OCI-M2 (cell line): ENCODE data around the gene ZNF536.

Experiments
- DNase-seq: peaks from one replicate; lab custom pipeline; 2025; ENCODE audit not compliant: unreplicated experiment; lab: John Stamatoyannopoulos, UW

ZNF536 gene

GRCh38 chr19:30361721-30362120, 10.5 kb upstream of the ZNF536 start:
- no peak for DNase-seq

DNA sequence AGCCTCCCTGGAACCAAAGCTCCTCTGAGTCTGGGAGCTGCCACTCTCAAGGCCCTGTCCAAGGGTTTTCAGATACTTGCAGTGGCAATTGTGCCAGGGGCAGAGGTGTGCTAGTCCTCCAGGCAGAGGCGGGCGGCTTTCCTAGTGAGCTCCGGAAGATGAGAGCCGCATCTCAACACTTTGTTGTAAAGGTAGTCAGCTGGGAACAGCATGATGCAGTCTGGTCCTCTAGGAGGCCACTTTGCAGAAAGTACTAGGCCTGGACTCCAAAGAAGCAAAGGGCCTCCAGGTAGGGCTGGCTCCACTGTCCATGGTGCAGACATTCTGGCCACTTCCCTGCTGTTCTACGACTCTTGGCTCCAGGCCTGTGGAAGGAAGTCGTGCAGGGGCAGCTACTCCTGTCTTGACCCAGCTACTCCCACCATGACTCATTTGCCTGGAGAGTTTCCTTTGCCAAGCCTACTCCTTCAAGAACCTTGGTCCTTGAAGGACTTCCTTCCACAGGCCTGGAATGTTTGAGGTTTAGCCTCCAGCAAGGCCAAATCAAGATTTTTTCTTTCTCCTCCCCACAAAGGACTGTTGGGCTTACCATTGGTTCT, 9.9 kb upstream of the ZNF536 start:
- no peak for DNase-seq

DNA sequence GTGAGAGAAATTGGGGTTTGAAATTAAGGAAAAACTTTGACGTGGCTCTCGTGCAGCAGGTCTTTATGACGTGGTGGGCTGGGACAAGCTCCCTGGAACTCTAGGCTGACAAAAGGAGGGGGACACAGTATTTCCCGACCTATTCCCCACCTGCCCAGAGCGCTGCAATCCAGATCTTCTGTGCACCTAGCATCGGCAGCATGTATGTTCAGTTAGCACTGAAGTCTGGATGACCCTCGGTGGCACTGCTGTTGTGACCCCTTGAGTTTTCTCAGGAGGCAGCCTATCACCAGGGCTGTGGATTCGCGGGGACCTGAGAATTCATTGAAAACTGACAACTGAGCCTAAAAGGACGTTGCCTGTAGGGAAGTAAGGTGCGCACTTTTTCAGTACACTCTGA, 9.1 kb upstream of the ZNF536 start:
- no peak for DNase-seq

GRCh38 chr19:30364866-30365800, 7.1 kb upstream of the ZNF536 start:
- DNase-seq, result no peak

DNA sequence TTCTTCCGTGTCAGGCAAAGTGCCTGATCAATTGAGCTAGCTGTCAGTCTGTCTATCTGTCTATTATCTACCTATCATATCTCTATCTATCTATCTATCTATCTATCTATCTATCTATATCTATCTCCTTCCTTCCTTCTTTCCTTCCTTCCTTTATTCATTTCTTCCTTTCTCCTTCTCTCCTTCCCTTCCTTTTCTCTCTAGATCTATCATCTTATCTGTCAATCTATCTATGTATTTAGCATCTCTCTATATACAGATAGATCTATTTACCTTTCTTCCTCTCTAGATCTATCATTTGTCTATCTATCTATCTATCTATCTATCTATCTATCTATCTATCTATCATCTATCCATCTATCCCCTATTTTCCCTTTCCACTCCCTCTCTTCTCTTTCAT, 5.9 kb upstream of the ZNF536 start:
- no peak for DNase-seq

- no peak for DNase-seq
These were observed 5.2 kb upstream of the ZNF536 start for GRCh38 chr19:30367006-30367405.

- DNase-seq, result no peak
These were observed 4.8 kb upstream of the ZNF536 start for GRCh38 chr19:30367421-30367820.

DNA sequence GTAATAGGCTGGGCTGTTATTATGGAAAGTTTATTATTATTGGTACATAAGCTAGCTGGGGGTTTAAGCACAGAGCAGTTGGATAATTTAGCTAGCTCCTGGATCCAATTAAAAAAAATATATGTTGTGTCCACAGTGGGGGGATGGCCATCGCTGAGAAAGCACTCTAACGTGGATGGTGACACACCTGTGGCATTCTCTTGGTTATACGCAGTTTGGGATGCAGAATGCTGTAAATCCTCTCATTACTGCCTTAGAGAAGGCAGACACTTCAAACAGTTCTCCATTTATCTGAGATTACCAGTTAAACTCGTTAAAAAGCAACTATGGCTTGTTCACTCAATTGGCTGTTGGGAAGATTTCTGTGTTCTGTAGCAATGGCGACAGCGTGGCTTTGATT, 2.4 kb upstream of the ZNF536 start:
- no peak for DNase-seq

- DNase-seq, result no peak
These were observed 885 bp upstream of the ZNF536 start for GRCh38 chr19:30371161-30371836.

DNA sequence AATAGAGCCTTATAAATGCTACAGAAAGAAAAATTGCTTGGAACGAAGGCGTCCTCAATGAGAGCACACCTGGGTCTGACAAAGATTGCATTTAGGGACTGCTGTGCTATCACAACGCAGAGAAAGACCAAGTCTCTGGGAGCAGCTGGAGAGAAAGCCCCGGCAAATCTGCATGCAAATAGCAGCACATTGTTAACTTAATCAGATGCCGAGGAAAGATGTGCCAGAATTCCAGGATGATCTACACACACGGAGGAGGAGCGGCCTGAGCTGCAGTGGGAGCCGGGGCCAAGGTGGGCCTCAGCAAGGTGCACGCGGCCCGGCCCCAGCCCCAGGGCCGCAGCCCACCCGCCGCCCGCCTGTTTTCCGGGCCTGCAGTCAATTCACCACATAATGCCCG, 1.4 kb downstream of the ZNF536 start:
- no peak for DNase-seq

- DNase-seq, result no peak
These were observed 2.3 kb downstream of the ZNF536 start for GRCh38 chr19:30374539-30374864.

GRCh38 chr19:30374865-30375552, 2.8 kb downstream of the ZNF536 start:
- no peak for DNase-seq

DNA sequence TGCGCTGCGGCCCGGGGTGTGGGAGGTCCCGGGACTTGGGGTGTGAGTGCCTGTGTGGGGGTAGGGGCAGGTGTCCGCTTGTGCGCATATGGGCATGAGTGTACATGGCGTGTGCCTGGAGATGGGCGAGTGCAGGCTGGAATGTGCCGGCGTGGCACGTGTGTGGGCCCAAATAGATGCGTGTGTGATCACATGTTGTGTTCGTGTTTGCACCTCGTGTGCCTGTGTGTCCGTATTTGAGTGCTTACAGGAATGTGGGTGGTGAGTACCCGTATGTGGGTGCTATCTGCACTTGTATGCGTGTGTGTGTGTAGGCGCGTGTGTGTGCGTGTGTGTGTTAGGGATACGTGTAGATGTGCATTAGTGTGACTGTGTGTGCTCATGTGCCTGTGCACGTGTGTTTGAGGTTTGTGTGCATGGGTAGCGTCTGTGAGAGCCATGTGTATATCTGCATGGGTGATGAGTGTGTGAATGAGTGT, 3.4 kb downstream of the ZNF536 start:
- DNase-seq, result no peak

DNA sequence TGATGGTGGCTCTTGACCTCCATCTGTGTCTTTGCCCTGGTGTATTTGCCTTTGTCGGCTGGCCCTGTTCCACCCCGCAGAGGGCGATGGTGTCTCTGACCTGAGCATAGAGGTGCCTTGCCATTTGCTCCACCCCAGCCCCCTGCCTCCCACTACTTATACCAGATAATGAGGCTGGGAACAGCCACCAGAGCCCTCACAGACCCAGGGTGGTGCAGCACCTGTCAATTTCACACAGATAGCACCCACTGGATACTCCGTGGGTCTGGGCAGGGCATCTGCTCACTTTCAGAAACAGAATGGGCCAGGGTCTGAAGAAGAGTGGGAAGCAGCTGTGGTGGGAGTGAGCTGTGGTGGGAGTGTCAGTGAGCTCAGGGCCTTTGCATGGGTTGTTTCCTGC, 4.1 kb downstream of the ZNF536 start:
- DNase-seq, result no peak

DNA sequence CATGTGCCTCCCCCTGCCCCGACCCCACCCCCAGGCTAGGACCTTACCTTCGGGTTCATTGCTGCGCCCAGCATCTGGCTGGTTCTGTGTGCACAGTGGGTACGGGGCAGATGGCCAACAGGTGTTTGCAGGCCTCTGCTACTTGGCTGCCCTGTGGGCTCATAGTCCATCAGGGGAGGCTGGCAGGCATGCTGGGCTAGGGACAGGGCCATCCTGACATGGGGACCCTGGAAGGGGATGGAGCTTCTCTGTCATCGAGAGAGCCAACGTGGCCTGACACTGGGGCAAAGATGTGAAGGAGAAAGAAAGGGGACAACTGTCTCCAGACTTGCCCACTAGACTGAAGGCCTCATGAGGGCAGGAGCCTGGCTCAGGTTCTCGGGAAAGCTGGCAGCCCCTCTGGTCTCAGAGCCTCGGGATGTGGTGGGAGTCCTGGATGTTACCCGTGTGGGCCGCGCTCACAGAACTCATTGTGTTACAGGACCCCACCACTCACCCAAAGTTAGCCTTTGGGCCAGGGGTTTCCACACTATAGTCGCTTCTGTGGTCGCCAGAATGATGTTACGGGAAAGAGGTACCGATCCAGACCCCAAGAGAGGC, 4.7 kb downstream of the ZNF536 start:
- no peak for DNase-seq

DNA sequence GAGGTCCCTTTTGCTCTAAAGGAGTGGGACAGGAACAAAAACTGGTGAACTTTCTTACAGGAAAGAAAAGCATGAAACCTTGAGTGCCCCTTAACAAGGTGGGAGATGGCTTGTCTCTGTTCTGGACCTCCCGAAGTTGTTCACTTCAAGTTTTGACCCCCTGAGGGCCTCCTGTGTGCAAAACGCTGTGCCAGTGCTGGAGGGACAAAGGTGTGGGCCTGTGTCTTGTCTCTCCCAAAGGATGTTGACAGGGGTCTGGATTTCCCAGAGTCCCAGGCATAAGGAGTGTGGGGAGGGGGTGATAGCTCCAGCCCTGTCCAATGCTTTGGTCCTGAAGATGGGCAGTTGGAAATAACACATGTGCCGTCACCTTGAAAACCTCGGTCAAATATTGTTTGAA, 6.5 kb downstream of the ZNF536 start:
- no peak for DNase-seq

DNA sequence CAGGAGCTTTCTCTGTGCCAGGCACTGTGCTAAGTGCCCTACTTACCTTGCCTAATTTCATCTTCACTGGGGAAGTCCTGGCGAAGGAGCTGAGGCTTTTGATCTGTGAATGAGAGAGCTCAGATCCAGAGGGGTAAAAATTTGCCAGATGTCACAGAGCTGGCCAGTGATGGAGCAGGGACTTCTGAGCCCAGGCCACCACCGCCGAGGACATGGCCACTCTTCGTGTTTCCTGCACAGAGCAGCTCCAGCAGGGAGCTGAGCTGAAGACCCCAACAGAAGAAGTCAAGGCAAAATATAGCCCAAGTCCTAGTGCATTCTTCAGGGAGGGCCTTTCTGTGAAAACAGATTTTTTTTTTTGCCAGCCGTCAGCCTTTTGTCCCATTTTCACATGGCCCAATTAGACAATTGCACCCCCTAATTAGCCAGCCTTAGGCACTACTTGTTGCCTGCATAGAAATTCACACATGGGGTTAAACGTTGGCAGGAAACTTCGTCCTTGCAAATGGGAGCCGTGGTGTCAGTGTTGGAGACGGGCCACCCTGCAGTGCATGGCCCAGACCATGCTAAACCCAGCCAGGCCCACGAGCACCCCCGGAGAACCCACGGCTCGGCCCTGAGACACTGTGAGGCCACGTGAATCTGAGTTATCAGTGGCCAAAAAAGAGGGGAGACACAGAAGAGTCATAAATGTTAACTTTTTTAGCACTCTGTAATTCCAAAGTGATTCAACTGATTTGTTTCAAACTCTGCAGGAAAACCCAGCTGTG, 7.8 kb downstream of the ZNF536 start:
- DNase-seq, result no peak

- DNase-seq, result no peak
These were observed 9.2 kb downstream of the ZNF536 start for GRCh38 chr19:30381366-30381765.

GRCh38 chr19:30385174-30385573, 13.0 kb downstream of the ZNF536 start:
- no peak for DNase-seq

- DNase-seq, result no peak
These were observed 13.5 kb downstream of the ZNF536 start for GRCh38 chr19:30385666-30386065.
